ENCODE measurements around the gene GPR162.
"Not testable (repeated sequence)": the region's sequence is repeated elsewhere in the genome, so short reads cannot be mapped to it uniquely, and the experiment has no call there.

Gene GPR162

DNA sequence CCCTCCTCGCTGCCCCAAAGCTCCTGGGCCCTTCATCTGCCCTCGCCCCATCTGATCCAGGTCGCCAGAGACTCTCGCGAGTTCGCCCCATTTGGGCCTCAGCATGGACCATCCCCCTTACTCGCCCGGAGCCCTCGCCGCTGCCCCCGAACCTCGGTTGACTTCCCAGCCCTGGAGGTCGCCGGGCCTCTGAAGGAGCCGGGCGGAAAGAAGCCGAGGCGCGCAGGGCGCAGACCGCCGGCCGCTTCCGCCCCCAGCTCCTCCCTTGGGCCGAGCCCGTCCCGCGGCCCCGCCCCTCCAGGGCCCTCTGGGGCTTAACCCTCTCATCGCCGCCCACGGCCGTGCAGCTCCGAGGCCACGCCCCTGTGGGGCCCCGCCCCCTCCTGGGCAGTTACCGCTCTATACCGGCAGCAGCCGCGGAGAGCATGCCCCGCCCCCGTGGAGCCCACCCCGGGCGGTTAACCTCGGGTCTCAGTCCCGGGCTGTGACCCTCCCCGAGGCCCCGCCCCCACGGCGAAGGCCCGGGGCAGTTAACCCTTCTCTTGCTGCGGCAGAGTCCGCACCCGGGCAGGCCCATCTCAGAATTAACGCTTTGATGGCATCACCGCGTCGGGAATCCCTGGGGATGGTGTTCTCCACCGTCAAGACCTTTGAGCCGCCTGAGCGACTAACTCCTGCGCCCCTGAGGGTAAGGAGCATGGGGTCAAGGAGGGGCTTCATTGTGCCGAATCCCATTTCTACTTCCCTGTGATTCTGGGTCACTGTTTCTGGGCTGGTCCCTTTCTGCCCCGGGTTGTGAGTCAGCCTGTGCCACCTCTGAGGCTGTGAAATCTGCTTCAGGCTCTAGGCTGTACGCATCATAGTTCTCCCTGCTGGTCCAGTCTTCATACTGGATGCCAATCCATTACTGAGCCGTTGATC, 51.7 kb downstream of the GPR162 start, which contains the start of gene SPSB2:
Gene SPSB2 (minus strand): TSS at position 210 of the 921 bp plus-strand sequence. CDS start 402 bp downstream, outside the sequence.
- DNase-seq (ENCODE audit: low spot score): peak; percentile 97

DNA sequence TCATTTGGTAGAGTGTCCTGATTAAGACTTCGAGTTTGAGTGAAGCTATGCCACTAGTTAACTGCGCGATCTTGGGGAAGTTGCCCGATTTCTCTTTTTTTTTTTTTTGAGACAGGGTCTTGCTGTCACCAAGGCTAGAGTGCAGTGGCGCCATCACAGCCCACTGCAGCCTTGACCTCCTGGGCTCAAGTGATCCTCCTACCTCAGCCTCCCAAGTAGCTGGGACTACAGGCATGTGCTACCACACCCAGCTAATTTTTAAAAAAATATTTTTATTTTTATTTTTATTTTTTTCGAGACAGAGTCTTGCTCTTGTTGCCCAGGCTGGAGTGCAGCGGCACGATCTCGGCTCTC, 52.4 kb downstream of the GPR162 start:
- DNase-seq (ENCODE audit: low spot score): not testable (repeated sequence)

Measured in D341Med (cell line).